Measurements from ENCODE around the gene EXOC2.
"Not testable (repeated sequence)": the region's sequence is repeated elsewhere in the genome, so short reads cannot be mapped to it uniquely, and the experiment has no call there.

EXOC2 gene

DNA sequence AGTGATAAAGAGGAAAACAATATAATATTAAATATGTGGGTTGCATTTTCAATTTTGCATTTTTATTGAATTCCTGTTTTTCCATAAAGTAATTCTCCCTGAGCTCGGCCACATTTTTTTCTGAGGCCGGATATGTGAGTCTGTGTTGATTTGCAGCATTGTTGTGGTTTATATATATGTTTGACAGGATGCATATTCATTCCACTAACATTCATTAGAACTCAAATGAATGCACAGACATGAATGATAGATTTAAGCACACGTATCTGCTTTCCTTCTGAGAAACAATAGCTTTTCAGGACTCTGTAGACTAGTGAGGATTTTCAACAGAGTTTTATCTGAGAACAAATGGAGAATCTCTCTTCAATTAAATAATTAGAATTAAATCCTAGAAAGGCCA, 10.6 kb upstream of the EXOC2 start:
- no peak overlapping the region for H3K4me3 ChIP-seq (ENCODE audit: low read depth, low read length)
- TF ChIP-seq, protein P1, sequence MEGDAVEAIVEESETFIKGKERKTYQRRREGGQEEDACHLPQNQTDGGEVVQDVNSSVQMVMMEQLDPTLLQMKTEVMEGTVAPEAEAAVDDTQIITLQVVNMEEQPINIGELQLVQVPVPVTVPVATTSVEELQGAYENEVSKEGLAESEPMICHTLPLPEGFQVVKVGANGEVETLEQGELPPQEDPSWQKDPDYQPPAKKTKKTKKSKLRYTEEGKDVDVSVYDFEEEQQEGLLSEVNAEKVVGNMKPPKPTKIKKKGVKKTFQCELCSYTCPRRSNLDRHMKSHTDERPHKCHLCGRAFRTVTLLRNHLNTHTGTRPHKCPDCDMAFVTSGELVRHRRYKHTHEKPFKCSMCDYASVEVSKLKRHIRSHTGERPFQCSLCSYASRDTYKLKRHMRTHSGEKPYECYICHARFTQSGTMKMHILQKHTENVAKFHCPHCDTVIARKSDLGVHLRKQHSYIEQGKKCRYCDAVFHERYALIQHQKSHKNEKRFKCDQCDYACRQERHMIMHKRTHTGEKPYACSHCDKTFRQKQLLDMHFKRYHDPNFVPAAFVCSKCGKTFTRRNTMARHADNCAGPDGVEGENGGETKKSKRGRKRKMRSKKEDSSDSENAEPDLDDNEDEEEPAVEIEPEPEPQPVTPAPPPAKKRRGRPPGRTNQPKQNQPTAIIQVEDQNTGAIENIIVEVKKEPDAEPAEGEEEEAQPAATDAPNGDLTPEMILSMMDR (IDR thresholded peaks at IDR 0.05; ENCODE audit: low read depth, low read length), result no peak

DNA sequence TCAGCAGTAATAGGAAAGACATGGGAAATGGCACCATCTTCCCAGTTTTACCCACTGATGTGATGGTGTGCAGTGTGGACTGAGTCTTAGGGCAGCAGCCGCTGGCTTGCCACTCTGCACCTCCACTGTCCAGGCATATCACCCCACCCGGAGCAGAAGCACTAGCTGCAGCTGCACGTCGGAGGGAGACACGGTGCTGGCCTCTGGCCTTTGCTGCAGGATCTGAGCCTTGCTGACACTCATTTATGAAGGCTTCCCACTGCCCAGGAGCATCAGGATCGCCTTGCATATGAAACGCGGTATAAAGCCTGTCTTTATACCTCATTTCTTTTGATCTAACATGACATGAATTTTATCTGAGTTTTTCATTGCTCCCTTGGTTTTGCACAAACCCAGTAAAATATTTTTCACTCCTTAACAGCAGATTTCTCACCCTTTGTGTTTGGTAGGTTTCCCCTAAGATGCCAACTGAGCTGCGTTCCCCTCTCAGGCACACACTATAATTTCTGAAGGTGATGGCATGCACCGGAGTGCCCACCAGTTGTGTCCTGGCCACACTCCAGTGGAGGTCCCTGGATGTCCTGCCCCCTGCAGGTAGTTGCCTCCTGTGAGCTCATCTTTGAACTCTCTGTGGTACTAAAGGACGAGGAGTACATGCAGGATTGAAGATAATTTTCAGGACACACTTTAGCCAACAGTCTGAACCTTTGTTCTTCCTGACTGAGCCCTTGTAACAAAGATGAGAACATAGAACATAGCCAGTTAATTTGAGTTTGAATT, 9.0 kb upstream of the EXOC2 start:
- H3K4me3 ChIP-seq (ENCODE audit: low read depth, low read length), result no peak overlapping the region

DNA sequence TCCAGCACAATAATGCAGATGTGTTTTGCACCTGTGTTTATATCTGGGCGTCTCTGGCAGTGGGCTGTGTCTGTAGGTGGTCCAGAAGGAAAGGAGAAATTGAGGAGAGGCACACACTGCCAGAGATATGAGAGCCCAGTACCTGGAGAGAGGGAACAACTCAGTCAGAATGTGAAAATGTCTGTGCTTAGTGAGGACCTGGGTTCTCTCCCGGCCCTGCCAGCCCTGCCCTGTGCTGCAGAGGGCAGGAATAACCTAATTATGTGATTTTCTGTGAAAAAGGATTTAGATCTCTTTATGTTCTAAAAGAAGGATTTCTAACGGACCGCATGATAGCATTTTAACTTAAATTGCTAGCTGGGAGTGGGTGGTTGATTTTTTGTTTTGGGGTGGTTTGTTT, 8.3 kb upstream of the EXOC2 start:
- TF ChIP-seq, protein P1 (IDR thresholded peaks at IDR 0.05; ENCODE audit: low read depth, low read length), result no peak

More for the DNA sequence above, 9.0 kb upstream of the EXOC2 start:
- TF ChIP-seq, protein P1 (IDR thresholded peaks at IDR 0.05; ENCODE audit: low read depth, low read length), result no peak

DNA sequence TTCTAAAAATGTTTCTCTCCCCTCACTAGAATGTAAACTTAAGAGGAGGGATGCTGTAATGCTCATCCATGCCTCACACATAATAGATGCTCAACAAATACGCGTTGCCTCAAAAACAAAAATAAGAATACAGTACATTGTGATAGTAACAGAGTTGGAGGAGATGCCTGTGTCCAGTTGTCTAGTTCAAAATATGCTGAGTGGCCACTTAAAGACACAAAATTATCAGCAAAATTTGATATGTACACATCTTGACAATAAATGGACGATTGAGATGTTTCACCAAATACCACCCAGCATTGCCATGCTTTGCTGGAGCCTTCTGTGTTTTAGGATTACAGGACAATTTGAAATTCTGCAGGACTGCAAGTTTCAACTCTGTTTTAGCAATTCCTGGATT, 7.6 kb upstream of the EXOC2 start:
- TF ChIP-seq, protein P1 (IDR thresholded peaks at IDR 0.05; ENCODE audit: low read depth, low read length), result no peak
- H3K4me3 ChIP-seq (ENCODE audit: low read depth, low read length), result no peak overlapping the region

More for the DNA sequence above, 8.3 kb upstream of the EXOC2 start:
- H3K4me3 ChIP-seq (ENCODE audit: low read depth, low read length), result no peak overlapping the region

DNA sequence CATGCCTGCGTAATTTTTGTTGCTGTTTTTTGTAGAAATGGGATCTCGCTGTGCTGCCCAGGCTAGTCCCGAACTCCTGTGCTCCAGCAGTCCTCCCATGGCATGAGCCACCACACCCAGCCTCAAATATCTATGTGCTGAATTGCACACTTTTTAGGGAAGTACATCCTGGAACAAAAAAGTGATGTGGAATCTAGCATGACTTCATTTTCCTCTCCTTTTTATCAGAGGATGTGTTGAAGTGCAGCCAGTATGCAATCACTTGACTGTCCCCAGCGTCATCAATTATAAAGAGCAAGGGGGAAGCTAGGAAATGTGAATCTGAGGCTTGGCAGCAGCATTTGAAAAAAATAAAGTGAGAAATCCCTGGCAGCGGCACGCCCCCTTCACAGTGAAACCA, 6.4 kb upstream of the EXOC2 start:
- TF ChIP-seq, protein P1 (IDR thresholded peaks at IDR 0.05; ENCODE audit: low read depth, low read length), result no peak
- H3K4me3 ChIP-seq (ENCODE audit: low read depth, low read length), result no peak overlapping the region

DNA sequence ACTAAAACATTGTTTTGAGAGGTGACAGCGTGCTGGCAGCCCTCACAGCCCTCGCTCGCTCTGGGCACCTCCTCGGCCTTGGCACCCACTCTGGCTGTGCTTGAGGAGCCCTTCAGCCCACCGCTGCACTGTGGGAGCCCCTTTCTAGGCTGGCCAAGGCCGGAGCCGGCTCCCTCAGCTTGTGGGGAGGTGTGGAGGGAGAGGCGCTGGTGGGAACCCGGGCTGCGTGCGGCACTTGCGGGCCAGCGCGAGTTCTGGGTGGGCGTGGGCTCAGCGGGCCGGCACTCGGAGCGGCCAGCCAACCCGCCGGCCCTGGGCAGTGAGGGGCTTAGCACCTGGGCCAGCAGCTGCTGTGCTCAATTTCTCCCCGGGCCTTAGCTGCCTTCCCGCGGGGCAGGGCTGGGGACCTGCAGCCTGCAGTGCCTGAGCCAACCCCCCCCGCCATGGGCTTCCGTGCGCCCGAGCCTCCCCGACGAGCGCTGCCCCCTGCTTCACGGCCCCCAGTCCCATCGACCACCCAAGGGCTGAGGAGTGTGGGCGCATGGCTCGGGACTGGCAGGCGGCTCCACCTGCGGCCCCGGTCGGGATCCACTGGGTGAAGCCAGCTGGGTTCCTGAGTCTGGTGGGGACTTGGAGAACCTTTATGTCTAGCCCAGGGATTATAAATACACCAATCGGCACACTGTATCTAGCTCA, 1.6 kb upstream of the EXOC2 start:
- H3K4me3 ChIP-seq (ENCODE audit: low read depth, low read length), result not testable (repeated sequence)

DNA sequence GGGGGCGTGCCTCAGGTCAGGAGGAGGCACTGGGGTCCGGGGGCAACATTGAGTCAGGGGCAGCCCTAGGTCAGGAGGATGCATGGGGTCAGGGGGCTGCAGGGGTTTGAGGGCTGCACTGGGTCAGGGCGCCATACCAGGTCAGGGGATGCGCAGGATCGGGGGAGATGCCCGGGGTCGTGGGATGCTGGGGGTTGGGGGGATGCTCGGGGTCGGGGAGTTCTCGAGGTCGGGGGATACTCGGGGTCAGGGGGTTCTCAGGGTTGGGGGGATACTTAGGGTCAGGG, 727 bp upstream of the EXOC2 start:
- TF ChIP-seq, protein P1 (IDR thresholded peaks at IDR 0.05; ENCODE audit: low read depth, low read length), result no peak
- peak overlapping the region; percentile 86 for H3K4me3 ChIP-seq (ENCODE audit: low read depth, low read length)

All from WI38 (cell line).